NT2/D1 (cell line): ENCODE data around the gene USP40.

Source experiments
- SUZ12 ChIP-seq: IDR thresholded peaks from 2 replicates; pipeline ENCODE4 v1.6.1; 2011; ENCODE audit not compliant: insufficient read length, insufficient read depth; ENCODE audit errors: extremely low read depth
- YY1 ChIP-seq: IDR thresholded peaks from 2 replicates; pipeline ENCODE4 v1.6.1; 2011; ENCODE audit not compliant: insufficient read length, insufficient read depth
- ZNF274 ChIP-seq: IDR thresholded peaks from 2 replicates; pipeline ENCODE4 v1.6.1; 2011; ENCODE audit warnings: mild to moderate bottlenecking, low read depth, low read length

GRCh38 chr2:233440314-233440713 lies 126.3 kb downstream of the USP40 start:
- TF ChIP-seq SUZ12 (no peak), ZNF274 (no peak), YY1 (no peak)
